BLaER1 treated with 17β-estradiol and CSF1 and Interleukin-3, amounts not matched to agents 10 nM and 100 nM (cell line): Measurements from ENCODE around the gene SLC35F3.

Experiments
- H3K27ac ChIP-seq, 11 experiments: shearing (Covaris generic); formaldehyde crosslinking; 2 replicates each; pipeline ENCODE4 v1.8.1; 2022
- H3K27me3 ChIP-seq, 11 experiments: shearing (Covaris generic); formaldehyde crosslinking; 2 replicates each; pipeline ENCODE4 v1.8.1; 2022
- H3K36me3 ChIP-seq, 11 experiments: shearing (Covaris generic); formaldehyde crosslinking; 2 replicates each; pipeline ENCODE4 v1.8.1; 2022
- H3K4me1 ChIP-seq, 10 experiments: shearing (Covaris generic); formaldehyde crosslinking; 2 replicates each; pipeline ENCODE4 v1.8.1; 2022
- H3K4me2 ChIP-seq, 11 experiments: shearing (Covaris generic); formaldehyde crosslinking; 2 replicates each; pipeline ENCODE4 v1.8.1; 2022
- H3K4me3 ChIP-seq, 10 experiments: shearing (Covaris generic); formaldehyde crosslinking; 2 replicates each; pipeline ENCODE4 v1.8.1; 2022
- H3K9ac ChIP-seq, 11 experiments: shearing (Covaris generic); formaldehyde crosslinking; 2 replicates each; pipeline ENCODE4 v1.8.1; 2022
- H3K9me3 ChIP-seq, 11 experiments: shearing (Covaris generic); formaldehyde crosslinking; replicated peaks in 1 of 11; 2 replicates each; pipeline ENCODE4 v1.8.1; 2022
- H4K20me1 ChIP-seq, 11 experiments: shearing (Covaris generic); formaldehyde crosslinking; 2 replicates each; pipeline ENCODE4 v1.8.1; 2022
- Cebpa-rat ChIP-seq, 11 experiments: shearing (Covaris generic); IDR thresholded peaks; 2 replicates each; pipeline ENCODE4 v1.8.1; 2022

The SLC35F3 gene

DNA sequence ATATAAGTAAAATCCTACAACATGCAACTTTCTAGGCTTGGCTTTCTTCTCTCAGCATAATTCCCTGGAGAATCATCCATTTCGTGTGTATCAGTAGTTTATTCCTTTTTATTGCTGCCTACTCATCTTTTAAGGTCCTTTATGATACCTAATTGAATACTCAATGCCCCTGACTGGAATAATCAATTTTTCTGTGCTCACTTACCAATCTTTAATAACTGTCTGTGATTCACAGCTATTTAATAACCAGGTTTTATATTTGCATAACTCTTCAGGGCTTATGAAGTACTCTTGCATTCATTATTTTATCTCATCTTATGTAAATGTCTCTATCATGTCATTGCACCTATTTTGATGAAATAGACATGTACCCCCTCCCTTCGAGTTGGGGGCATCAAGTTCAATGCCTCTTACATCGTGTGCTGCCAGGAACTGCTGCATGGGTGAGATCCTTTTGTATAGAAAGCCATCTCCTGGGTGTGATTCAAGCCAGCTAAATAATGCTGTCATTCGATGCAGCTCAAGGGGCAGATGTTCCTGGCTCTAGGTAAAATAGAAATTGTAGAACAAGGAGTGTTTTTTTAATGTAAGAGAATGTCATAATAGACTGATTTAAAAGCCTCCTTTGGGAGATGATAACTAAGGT lies 222.7 kb downstream of the SLC35F3 start:
- no peak for TF ChIP-seq Cebpa-rat (IDR thresholded peaks at IDR 0.05)
- H3K4me3 ChIP-seq: no peak overlapping the region
- no peak overlapping the region for H3K9ac ChIP-seq
- no peaks in the 10 kb centered on the region for H4K20me1 ChIP-seq
- H3K9me3 ChIP-seq: peaks cover 0 to 6% (median 0%) of the 10 kb centered on the region in 11 experiments; a peak in 1 of 22 replicates
- H3K27ac ChIP-seq: no peak overlapping the region
- H3K36me3 ChIP-seq: no peaks in the 10 kb centered on the region
- H3K4me1 ChIP-seq: no peaks in the 10 kb centered on the region; a peak in 1 of 20 replicates
- H3K27me3 ChIP-seq: no peaks in the 10 kb centered on the region
- H3K4me2 ChIP-seq: no peak overlapping the region

- H4K20me1 ChIP-seq: no peaks in the 10 kb centered on the region
- no peak overlapping the region for H3K4me2 ChIP-seq
- H3K27me3 ChIP-seq: no peaks in the 10 kb centered on the region
- H3K9ac ChIP-seq: no peak overlapping the region
- H3K9me3 ChIP-seq: no peaks in the 10 kb centered on the region
- no peak for TF ChIP-seq Cebpa-rat (IDR thresholded peaks at IDR 0.05)
- H3K4me3 ChIP-seq: no peak overlapping the region
- H3K27ac ChIP-seq: no peak overlapping the region
- peaks cover 0 to 7% (median 5%) of the 10 kb centered on the region in 10 experiments; a peak in 11 of 20 replicates for H3K4me1 ChIP-seq
- H3K36me3 ChIP-seq: no peaks in the 10 kb centered on the region
Observed at GRCh38 chr1:234132795-234133194, 228.3 kb downstream of the SLC35F3 start.

- H3K4me3 ChIP-seq: no peak overlapping the region
- peaks cover 0 to 7% (median 5%) of the 10 kb centered on the region in 10 experiments; a peak in 11 of 20 replicates for H3K4me1 ChIP-seq
- H3K9me3 ChIP-seq: no peaks in the 10 kb centered on the region
- H3K9ac ChIP-seq: no peak overlapping the region
- no peak overlapping the region for H3K27ac ChIP-seq
- H3K36me3 ChIP-seq: no peaks in the 10 kb centered on the region
- no peak for TF ChIP-seq Cebpa-rat (IDR thresholded peaks at IDR 0.05)
- H3K27me3 ChIP-seq: no peaks in the 10 kb centered on the region
- peak overlapping the region in 9 of 11 experiments; percentile 10 to 43 (median 31); a peak in 6 of 22 replicates for H3K4me2 ChIP-seq
- no peaks in the 10 kb centered on the region for H4K20me1 ChIP-seq
Observed at GRCh38 chr1:234134878-234135277, 230.4 kb downstream of the SLC35F3 start.

- H3K4me3 ChIP-seq: no peak overlapping the region
- TF ChIP-seq Cebpa-rat (IDR thresholded peaks at IDR 0.05): no peak
Observed at GRCh38 chr1:234135501-234135900, 231.0 kb downstream of the SLC35F3 start.

GRCh38 chr1:234136073-234136472 lies 231.6 kb downstream of the SLC35F3 start:
- Histone ChIP-seq H3K27me3 (no peaks in the 10 kb centered on the region), H3K4me1 (peaks cover 0 to 7% (median 5%) of the 10 kb centered on the region in 10 experiments; a peak in 11 of 20 replicates), H3K4me2 (no peak overlapping the region), H3K9ac (no peak overlapping the region), H3K4me3 (no peak overlapping the region), H4K20me1 (no peaks in the 10 kb centered on the region), H3K27ac (no peak overlapping the region), H3K9me3 (no peaks in the 10 kb centered on the region), H3K36me3 (no peaks in the 10 kb centered on the region)
- TF ChIP-seq Cebpa-rat (IDR thresholded peaks at IDR 0.05): no peak

More at GRCh38 chr1:234135501-234135900, 231.0 kb downstream of the SLC35F3 start:
- Histone ChIP-seq H3K27ac (no peak overlapping the region), H3K27me3 (no peaks in the 10 kb centered on the region), H3K36me3 (no peaks in the 10 kb centered on the region), H3K4me1 (peaks cover 0 to 7% (median 5%) of the 10 kb centered on the region in 10 experiments; a peak in 11 of 20 replicates), H3K9me3 (no peaks in the 10 kb centered on the region), H4K20me1 (no peaks in the 10 kb centered on the region), H3K4me2 (no peak overlapping the region), H3K9ac (no peak overlapping the region)

DNA sequence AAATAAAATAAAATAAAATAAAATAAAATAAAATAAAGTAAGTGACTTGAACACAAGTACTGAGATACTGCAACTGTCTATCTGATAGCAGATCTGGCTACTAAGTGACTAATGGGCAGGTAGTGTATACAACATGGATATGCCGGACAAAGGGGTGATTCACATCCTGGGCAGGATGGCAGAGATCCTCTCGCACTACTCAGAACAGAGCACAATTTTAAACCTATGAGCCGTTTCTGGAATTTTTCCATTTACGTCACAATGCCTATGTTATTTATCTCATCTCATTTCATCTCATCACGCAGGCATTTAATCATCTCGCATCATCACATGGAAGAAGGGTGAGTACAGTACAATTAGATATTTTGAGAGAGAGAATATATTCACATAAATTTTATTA lies 235.5 kb downstream of the SLC35F3 start:
- peaks cover 0 to under 1% (median 0%) of the 10 kb centered on the region in 10 experiments; a peak in 2 of 20 replicates for H3K4me1 ChIP-seq
- H3K9ac ChIP-seq: no peak overlapping the region
- no peaks in the 10 kb centered on the region for H3K36me3 ChIP-seq
- no peak for TF ChIP-seq Cebpa-rat (IDR thresholded peaks at IDR 0.05)
- no peak overlapping the region for H3K27ac ChIP-seq
- H3K4me2 ChIP-seq: no peak overlapping the region
- H4K20me1 ChIP-seq: no peaks in the 10 kb centered on the region
- no peaks in the 10 kb centered on the region for H3K27me3 ChIP-seq
- no peak overlapping the region for H3K4me3 ChIP-seq
- no peaks in the 10 kb centered on the region for H3K9me3 ChIP-seq

- Histone ChIP-seq H3K9ac (no peak overlapping the region), H3K27ac (no peak overlapping the region), H3K36me3 (no peaks in the 10 kb centered on the region), H4K20me1 (no peaks in the 10 kb centered on the region), H3K4me2 (no peak overlapping the region), H3K9me3 (no peaks in the 10 kb centered on the region), H3K27me3 (no peaks in the 10 kb centered on the region), H3K4me1 (no peaks in the 10 kb centered on the region), H3K4me3 (no peak overlapping the region)
- TF ChIP-seq Cebpa-rat (IDR thresholded peaks at IDR 0.05): no peak
Observed at GRCh38 chr1:234140388-234140787, 235.9 kb downstream of the SLC35F3 start.

- Histone ChIP-seq H3K4me1 (no peaks in the 10 kb centered on the region), H3K27me3 (no peaks in the 10 kb centered on the region), H4K20me1 (no peaks in the 10 kb centered on the region), H3K9ac (no peak overlapping the region), H3K9me3 (peaks cover 0 to under 1% (median 0%) of the 10 kb centered on the region in 11 experiments; a peak in 2 of 22 replicates), H3K27ac (no peak overlapping the region), H3K4me2 (no peak overlapping the region), H3K36me3 (no peaks in the 10 kb centered on the region), H3K4me3 (no peak overlapping the region)
- TF ChIP-seq Cebpa-rat (IDR thresholded peaks at IDR 0.05): no peak
Observed at GRCh38 chr1:234141006-234141405, 236.5 kb downstream of the SLC35F3 start.

DNA sequence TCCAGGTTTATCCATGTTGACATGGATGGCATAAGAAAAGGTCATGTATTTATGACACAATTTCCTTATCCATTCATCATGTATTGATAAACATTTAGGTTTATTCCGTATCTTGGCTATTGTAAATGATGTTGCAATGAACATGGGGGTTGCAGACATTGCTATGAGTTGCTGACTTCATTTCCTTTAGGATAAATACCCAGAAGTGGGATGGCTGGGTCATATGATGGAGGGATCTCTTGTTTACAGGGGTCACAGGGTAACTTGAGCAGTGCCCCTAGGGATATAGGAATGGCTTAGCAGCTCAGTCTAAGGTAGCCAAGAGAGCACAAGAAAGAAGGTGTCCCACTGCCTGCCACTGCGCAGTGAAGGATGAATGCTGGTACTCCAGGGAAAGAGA lies 239.2 kb downstream of the SLC35F3 start:
- Histone ChIP-seq H3K4me2 (no peak overlapping the region), H3K9me3 (peaks cover 19 to 25% (median 21%) of the 10 kb centered on the region in 11 experiments), H3K36me3 (no peaks in the 10 kb centered on the region), H4K20me1 (no peaks in the 10 kb centered on the region), H3K4me3 (no peak overlapping the region), H3K4me1 (no peaks in the 10 kb centered on the region), H3K27me3 (no peaks in the 10 kb centered on the region), H3K9ac (no peak overlapping the region), H3K27ac (no peak overlapping the region)
- no peak for TF ChIP-seq Cebpa-rat (IDR thresholded peaks at IDR 0.05)

- no peak overlapping the region for H3K27ac ChIP-seq
Observed at GRCh38 chr1:234144901-234145300, 240.4 kb downstream of the SLC35F3 start.

More at GRCh38 chr1:234144901-234145300, 240.4 kb downstream of the SLC35F3 start:
- H3K4me3 ChIP-seq: no peak overlapping the region
- TF ChIP-seq Cebpa-rat (IDR thresholded peaks at IDR 0.05): no peak
- H3K4me2 ChIP-seq: no peak overlapping the region
- H3K9ac ChIP-seq: no peak overlapping the region
- H3K4me1 ChIP-seq: no peaks in the 10 kb centered on the region
- no peaks in the 10 kb centered on the region for H4K20me1 ChIP-seq
- H3K27me3 ChIP-seq: no peaks in the 10 kb centered on the region
- H3K9me3 ChIP-seq: peaks cover 19 to 28% (median 21%) of the 10 kb centered on the region in 11 experiments
- H3K36me3 ChIP-seq: no peaks in the 10 kb centered on the region
